Stimulated activated CD4-positive, alpha-beta T cell treated with anti-CD3 and anti-CD28 coated beads, Interleukin-12 subunit alpha, Interleukin-12 subunit beta, amount 100 ng/mL, for 48 hours (primary cell): Measurements from ENCODE around the gene PCYT2.
A peak's percentile ranks its signal among the peaks of the same experiment; 100 is the strongest.
"Not testable (repeated sequence)": the region's sequence is repeated elsewhere in the genome, so short reads cannot be mapped to it uniquely, and the experiment has no call there.

ENCODE experiments used
- DNase-seq, 3 donors: peaks; one replicate each; pipeline ENCODE4 v3.0.0-alpha.2; 2020; ENCODE audit warnings: low read depth in 2 of 3, low spot score in 1 of 3

Gene PCYT2

GRCh38 chr17:81927653-81928543 is 16.7 kb upstream of the PCYT2 start, which contains the start of gene MAFG:
Gene MAFG, minus strand, starts transcription at chr17:81927735. Its CDS starts 4,550 bp downstream, at chr17:81923185.
- DNase-seq, result peak; percentile 76 to 84 (median 77)

GRCh38 chr17:81927152-81927652 is 16.0 kb upstream of the PCYT2 start:
- DNase-seq, result no peak

DNA sequence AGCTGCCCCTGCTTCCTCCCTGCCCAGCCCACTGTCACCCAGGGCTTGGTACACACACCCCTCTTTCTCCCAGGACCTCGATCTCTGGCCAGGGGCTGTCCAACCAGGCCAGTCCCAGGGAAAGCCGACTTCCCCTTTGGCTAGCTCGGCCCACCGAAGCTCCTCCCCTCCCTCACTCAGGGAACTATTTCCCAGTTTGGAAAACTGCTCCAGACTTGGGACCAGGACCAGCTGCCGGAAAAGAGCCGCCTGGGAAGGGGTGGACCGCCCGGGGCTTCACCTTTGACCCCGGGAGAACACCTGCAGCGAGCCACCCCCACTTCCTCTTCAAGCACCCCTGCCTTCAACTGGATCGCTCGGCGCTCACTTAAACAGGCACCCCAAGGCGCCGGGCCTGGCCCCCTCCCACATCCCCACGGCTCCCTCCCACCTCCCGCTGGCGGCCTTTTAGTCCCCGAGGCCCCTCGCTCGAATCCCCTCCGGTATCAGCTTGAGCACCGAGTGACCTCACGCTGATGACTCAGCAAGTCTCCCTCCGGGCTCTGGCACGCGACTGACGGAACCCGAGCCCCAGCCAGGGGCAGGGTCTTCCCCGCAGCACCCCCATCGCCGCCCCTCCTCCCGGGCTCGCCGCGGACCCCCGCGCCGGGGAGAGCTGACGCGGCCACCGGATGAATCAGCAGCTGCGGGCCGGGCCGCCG is 15.4 kb upstream of the PCYT2 start:
- DNase-seq, result peak in 1 of 3 donors; percentile 53

DNA sequence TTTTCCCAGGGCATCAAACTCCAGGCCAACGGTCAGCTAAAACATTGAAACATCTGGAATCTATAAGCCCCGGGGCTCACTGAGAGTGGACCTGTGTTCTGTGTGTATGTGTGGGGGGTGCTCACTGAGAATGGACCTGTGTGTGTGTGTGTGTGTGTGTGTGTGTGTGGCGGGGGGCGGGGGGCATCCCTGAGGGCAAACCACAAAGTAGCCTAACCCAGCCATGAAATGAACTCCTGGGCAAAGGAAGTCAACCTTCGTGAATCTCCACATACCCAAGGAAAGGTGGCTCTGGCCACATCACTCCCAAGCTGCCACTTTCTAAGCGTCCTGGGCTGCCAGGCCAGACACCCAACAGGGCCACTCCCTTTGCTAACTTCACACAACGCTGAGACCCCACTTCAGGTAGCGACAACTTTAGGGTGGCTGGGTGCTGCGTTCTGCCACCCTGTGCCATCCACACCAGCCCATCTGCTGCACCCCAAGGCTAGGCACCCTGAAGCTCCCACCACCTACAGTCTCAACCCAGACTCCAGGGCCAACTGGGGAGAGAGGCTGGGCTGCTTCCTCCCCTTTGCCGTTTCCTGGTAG is 14.8 kb upstream of the PCYT2 start:
- no peak for DNase-seq

DNA sequence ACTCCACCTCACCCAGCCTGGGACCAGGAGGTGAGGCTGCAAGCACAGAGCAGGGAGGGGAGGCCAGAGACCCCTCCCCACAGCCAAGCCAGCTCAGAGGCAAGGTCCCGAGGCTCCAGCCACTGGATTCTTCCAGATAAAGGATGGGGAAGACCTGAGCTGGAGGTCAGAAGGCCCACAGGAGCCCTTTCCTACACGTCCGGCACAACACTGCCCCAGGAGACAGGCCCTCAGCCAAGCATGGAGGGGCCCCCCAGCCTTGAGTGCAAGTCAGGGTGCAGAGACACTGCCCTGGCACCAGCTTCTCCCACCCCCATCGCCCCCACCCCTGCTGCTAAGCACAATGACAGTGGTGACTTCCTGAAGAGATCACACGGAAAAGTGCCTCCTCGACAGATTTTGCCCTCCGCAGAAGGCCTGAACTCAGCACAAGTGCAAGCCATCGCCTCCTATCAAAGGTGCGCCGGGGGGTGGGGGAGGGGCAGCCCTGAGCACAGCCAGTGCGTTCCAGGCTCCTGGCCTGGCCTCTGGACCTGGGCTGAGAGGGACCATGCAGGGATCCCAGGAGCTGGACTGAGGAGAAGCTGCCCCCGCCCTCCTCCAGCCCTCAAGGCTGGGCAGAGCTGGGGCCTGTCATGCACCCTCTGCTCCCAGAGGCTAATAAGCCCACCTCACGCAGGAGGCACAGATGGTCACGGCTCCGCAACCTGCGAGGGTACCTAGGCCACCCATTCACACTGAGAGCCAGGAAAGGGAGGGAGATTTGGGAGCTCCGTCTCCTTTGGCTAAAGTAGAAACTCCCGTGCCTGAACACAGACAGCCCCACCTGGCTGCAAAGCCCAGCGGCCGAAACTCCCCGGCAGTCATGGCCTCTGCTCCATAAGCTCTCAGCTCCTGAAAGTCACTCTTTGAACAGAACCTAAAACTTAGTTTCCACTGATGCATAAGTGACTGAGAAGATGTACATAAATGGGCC is 13.6 kb upstream of the PCYT2 start:
- DNase-seq, result no peak

GRCh38 chr17:81923302-81924260 is 12.4 kb upstream of the PCYT2 start:
- DNase-seq, result no peak

DNA sequence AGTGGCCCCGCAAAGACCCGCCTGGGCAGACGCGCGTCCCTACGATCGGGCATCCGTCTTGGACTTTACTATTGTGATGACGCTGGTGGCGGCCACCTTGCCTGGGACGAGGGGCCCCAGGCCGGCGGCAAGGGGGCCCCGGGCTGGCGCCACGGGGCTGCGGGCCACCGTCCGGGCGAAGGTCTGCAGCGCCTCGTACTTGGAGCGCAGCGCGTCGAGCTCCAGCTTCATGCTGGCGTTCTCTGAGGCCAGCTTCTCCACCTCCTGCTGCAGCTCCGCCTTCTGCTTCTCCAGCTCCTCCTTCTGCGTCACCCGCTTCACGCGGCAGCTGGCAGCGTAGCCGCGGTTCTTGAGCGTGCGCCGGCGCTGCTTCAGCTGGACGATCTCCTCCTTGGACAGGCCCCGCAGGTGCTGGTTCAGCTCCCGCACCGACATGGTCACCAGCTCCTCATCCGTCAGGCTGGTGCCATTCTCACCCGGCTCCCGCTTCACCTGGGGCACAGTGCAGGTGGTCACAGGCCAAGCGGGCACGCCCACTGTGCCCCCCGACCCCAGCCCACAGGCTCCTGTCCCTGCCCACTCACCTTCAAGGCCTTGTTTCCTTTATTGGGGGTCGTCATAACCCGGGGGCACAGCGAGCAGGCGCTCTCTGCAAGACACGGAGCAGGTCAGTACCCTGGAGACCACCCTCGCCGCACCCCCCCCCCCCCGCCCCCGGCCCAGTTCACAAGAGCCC is 11.5 kb upstream of the PCYT2 start:
- DNase-seq, result no peak

DNA sequence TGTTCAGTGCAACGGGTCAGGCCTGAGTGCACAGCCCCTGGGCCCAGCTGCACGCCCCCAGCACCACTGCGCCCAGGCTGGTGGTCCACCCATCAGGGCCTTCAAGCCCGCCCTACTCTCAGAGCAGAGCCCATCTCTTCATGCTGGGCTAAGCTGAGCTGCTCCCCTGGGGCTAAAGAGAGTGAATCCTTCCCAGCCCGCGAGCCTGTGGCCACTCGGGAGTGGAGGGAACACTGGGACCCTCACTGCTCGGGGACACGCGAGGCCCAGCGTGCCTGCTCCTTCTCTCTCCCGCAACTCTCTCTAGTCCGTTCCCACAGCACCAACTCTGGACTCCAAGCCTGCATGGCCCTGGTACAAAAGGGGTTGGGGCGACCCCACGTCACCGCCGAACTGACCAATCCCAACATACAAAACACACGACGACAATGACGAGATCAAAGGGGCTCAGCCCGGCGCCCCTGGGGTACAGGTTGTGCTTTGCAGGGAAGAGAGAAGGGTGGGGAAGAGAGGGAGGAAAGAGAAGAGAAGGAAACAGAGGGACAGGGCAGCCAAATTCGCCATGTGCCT is 10.9 kb upstream of the PCYT2 start:
- DNase-seq, result no peak

- DNase-seq, result no peak
These were observed 10.3 kb upstream of the PCYT2 start for GRCh38 chr17:81921537-81921862.

GRCh38 chr17:81920612-81921536 is 9.7 kb upstream of the PCYT2 start:
- no peak for DNase-seq

- no peak for DNase-seq
These were observed 7.8 kb upstream of the PCYT2 start for GRCh38 chr17:81918832-81919545.

DNA sequence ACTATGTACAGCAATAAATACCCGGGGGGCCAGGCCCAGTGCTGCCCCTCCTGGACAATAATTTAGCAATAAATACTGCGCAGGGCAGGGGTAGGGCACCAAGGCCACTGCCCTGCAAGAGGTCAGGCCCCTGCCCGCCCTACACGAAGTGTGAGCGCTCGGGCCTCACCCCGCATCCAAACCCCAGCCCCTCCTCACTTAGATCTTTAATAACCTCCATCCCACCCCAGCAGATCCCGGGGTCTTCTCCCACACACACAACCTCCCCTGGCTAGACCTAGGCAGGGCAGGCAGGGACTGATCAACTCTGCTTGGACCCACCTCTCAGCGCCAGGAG is 7.1 kb upstream of the PCYT2 start:
- DNase-seq, result not testable (repeated sequence)

DNA sequence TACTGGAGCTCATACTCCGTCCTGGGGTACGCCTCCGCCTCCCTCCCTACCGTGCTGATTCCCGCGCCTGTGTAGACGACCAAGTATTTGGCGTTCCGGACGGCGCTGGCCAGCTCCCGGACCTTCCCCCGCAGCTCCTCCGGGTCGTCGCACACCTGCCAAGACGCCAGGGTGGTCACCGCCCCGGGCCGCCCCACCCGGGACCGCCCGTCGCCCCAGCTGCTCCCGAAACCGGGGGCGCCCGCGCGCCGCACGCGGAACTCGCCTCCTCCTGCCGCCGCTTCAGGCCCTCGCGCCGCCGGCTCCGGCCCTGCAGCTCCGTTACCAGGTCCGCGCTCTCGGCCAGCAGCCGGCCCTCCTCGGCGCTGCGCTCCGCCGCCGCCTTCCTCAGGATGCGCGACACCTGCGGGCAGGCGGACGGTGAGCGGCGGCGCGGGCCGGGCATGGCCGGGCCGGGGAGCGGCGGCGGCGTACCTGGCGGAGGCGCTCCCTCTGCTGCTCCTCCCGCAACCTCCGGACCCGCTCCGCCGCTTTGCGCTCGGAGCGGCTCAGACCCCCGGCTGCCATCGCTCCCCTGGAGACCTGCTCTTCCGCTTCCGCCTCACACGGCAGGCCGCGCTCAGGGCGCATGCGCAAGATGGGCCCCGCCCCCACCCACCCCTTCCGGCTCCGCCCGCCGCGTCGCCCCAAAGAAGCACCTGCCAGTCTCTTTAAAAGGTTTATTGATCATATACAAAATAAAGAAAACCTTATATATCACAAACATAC is 6.5 kb upstream of the PCYT2 start, which contains the start of gene SIRT7:
Gene SIRT7 (minus strand): TSS at position 612 of the 768 bp plus-strand sequence. CDS start 45 bp downstream, at position 567.
- DNase-seq, result peak; percentile 62 to 71 (median 69)

DNA sequence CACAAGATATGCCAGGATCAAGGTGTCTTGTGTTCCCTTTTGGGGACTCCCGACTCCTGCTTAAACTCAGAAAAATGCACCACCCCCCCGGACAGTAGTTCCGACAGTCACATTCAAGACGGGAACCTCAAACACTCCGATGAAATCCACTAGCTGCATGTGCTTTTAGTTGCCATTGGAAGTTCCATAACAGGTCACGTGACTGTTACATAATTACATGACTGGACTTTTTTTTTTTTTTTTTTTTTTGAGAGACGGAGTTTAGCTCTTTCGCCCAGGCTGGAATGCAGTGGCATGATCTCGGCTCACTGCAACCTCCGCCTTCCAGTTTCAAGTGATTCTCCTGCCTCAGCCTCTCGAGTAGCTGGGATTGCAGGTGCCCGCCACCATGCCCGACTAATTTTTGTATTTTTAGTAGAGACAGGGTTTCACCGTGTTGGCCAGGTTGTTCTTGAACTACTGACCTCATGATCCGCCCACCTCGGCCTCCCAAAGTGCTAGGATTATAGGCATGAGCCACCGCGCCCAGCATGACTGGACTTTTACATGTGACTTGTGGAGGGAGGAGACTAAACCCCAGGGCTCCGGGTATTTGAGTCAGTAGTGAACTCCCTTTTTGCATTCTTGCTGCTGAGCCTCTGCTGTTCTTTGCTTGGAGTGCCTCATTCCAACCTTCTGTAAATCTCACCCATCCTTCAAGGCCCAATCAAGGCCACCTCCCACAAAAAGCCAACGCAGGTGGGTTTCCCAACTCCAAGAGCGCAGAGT is 5.2 kb upstream of the PCYT2 start:
- no peak for DNase-seq

- DNase-seq, result no peak
These were observed 4.1 kb upstream of the PCYT2 start for GRCh38 chr17:81915331-81915730.
